ENCODE measurements around the gene IPPK. TPM values are rescaled to one million over a fixed set of nuclear protein-coding genes. Genes with fewer than 3 reads are reported as not detected.

Gene IPPK
- total RNA-seq, 1 experiment from 2014 or later = 10.6 TPM

DNA sequence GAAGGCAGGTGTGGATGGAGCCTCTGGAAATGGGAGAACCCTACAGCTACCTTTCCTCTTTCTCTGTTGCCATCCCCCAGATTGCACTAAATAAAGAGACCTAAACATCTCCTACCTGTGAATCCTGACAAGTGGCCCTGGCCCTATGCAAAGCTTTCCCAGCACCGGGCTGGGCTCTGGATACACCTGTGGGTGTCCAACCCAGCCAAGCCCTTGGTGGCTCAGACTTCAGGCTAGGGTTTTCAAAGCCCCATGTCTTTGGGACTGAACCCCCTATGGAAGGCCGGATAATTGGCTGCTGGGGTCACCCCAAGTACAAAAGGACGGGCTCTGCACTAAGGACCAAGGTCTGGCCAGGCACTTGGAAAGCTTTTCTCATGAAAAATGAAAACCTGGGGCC is 44.1 kb upstream of the IPPK start:
- no TSS peak for BruUV-seq (replicated peaks)
- TF ChIP-seq EZH2phosphoT487 (IDR thresholded peaks at IDR 0.05; ENCODE audit: borderline replicate concordance, low read length) = no peak
- TF ChIP-seq, protein P1, sequence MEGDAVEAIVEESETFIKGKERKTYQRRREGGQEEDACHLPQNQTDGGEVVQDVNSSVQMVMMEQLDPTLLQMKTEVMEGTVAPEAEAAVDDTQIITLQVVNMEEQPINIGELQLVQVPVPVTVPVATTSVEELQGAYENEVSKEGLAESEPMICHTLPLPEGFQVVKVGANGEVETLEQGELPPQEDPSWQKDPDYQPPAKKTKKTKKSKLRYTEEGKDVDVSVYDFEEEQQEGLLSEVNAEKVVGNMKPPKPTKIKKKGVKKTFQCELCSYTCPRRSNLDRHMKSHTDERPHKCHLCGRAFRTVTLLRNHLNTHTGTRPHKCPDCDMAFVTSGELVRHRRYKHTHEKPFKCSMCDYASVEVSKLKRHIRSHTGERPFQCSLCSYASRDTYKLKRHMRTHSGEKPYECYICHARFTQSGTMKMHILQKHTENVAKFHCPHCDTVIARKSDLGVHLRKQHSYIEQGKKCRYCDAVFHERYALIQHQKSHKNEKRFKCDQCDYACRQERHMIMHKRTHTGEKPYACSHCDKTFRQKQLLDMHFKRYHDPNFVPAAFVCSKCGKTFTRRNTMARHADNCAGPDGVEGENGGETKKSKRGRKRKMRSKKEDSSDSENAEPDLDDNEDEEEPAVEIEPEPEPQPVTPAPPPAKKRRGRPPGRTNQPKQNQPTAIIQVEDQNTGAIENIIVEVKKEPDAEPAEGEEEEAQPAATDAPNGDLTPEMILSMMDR (conservative IDR thresholded peaks at IDR 0.05; ENCODE audit: low read depth, low read length) = no peak
- no peak for TF ChIP-seq EZH2 (IDR thresholded peaks at IDR 0.05; ENCODE audit: low read length, unreplicated experiment)
- peaks cover 2% of the 10 kb centered on the region for H3K36me3 ChIP-seq (ENCODE audit: low read depth, low read length)
- H3K9ac ChIP-seq (ENCODE audit: low read length) = no peak overlapping the region
- H3K4me3 ChIP-seq (ENCODE audit: low read length) = no peak overlapping the region
- no peaks in the 10 kb centered on the region for H3F3A ChIP-seq (ENCODE audit: low read length, unreplicated experiment)
- H3K4me2 ChIP-seq (ENCODE audit: low read length) = no peak overlapping the region
- DNase-seq (no peak), ATAC-seq (no peak)
- ChIA-PET CTCF (no interaction called here), POLR2A (ENCODE audit: unreplicated experiment) (no interaction called here)
- no peaks in the 10 kb centered on the region for H3K79me2 ChIP-seq (ENCODE audit: low read length)
- H3K9me2 ChIP-seq (replicated peaks; ENCODE audit: low read length) = no peaks in the 10 kb centered on the region
- no peaks in the 10 kb centered on the region for H3K9me3 ChIP-seq (ENCODE audit: low read length)
- H3K4me1 ChIP-seq (ENCODE audit: insufficient read depth, low read length) = no peaks in the 10 kb centered on the region
- intact Hi-C loops (cut with micrococcal nuclease) = no loop called here
- no peak overlapping the region for H2AFZ ChIP-seq (ENCODE audit: low read length)
- no peaks in the 10 kb centered on the region for H4K20me1 ChIP-seq (ENCODE audit: low read length)
- no peak overlapping the region for H3K27ac ChIP-seq (ENCODE audit: low read length)
- no peaks in the 10 kb centered on the region for H3K27me3 ChIP-seq (ENCODE audit: low read length)

DNA sequence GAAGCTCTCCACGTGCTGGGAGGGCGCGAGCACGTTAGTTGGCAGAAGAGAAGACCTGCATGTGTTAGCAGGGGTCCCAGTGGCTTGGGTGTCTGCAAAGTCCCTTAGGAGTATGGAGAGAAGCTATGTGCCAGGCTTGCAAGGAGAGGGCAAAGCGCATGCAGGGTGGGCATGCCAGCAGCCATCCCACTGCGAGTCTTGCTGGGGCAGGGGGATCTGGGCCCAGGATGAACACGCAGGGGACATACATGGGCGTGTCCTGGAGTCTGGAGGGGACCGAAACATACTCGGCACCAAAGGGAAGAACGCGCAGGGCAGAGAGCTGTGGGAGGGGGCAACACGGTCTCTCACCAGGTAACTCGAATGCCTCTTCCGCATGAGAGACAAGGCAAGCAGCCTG is 43.6 kb upstream of the IPPK start:
- intact Hi-C loops (cut with micrococcal nuclease) = no loop called here
- Histone ChIP-seq H3K4me1 (ENCODE audit: insufficient read depth, low read length) (no peaks in the 10 kb centered on the region), H3K4me3 (ENCODE audit: low read length) (no peak overlapping the region), H3K27ac (ENCODE audit: low read length) (no peak overlapping the region), H3K27me3 (ENCODE audit: low read length) (no peaks in the 10 kb centered on the region), H3K79me2 (ENCODE audit: low read length) (no peaks in the 10 kb centered on the region), H3K9ac (ENCODE audit: low read length) (no peak overlapping the region), H3F3A (ENCODE audit: low read length, unreplicated experiment) (no peaks in the 10 kb centered on the region), H4K20me1 (ENCODE audit: low read length) (no peaks in the 10 kb centered on the region), H2AFZ (ENCODE audit: low read length) (no peak overlapping the region), H3K9me3 (ENCODE audit: low read length) (no peaks in the 10 kb centered on the region), H3K9me2 (replicated peaks; ENCODE audit: low read length) (no peaks in the 10 kb centered on the region), H3K4me2 (ENCODE audit: low read length) (no peak overlapping the region), H3K36me3 (ENCODE audit: low read depth, low read length) (peaks cover 2% of the 10 kb centered on the region)
- TF ChIP-seq EZH2phosphoT487 (IDR thresholded peaks at IDR 0.05; ENCODE audit: borderline replicate concordance, low read length) (no peak), EZH2 (IDR thresholded peaks at IDR 0.05; ENCODE audit: low read length, unreplicated experiment) (no peak)
- TF ChIP-seq, protein P1 (conservative IDR thresholded peaks at IDR 0.05; ENCODE audit: low read depth, low read length) = no peak
- DNase-seq (no peak), ATAC-seq (no peak)
- CTCF ChIA-PET = no interaction called here
- POLR2A ChIA-PET (ENCODE audit: unreplicated experiment) = no interaction called here
- BruUV-seq (replicated peaks) = no TSS peak

DNA sequence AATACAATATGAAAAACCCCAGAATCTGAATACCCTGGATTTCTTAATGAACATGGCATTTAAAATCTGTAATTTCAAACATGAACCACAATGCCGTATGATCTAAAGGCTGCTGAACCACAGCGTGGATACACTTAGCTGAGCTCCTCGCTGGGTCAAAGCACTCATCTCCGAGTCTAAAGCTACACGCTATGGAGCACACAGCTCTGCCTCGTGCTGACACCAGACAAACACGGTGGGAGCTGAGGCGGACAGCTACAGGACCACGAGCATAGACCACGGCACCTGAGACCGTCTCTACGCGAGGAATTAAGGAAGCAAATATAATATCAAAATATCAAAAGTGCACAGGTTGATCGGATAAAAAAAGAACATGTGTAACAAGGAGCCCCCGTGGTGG is 42.8 kb upstream of the IPPK start:
- intact Hi-C loops (cut with micrococcal nuclease) = no loop called here
- no peak overlapping the region for H3K4me3 ChIP-seq (ENCODE audit: low read length)
- H3K9ac ChIP-seq (ENCODE audit: low read length) = no peak overlapping the region
- no peaks in the 10 kb centered on the region for H4K20me1 ChIP-seq (ENCODE audit: low read length)
- ChIA-PET CTCF (no interaction called here), POLR2A (ENCODE audit: unreplicated experiment) (no interaction called here)
- H3K36me3 ChIP-seq (ENCODE audit: low read depth, low read length) = peaks cover 2% of the 10 kb centered on the region
- H3K27ac ChIP-seq (ENCODE audit: low read length) = no peak overlapping the region
- TF ChIP-seq, protein P1 (conservative IDR thresholded peaks at IDR 0.05; ENCODE audit: low read depth, low read length) = no peak
- no peak for TF ChIP-seq EZH2phosphoT487 (IDR thresholded peaks at IDR 0.05; ENCODE audit: borderline replicate concordance, low read length)
- no peak for TF ChIP-seq EZH2 (IDR thresholded peaks at IDR 0.05; ENCODE audit: low read length, unreplicated experiment)
- DNase-seq = no peak
- no peak for ATAC-seq
- no peaks in the 10 kb centered on the region for H3K79me2 ChIP-seq (ENCODE audit: low read length)
- peaks cover 6% of the 10 kb centered on the region for H3K4me1 ChIP-seq (ENCODE audit: insufficient read depth, low read length)
- H3K9me3 ChIP-seq (ENCODE audit: low read length) = no peaks in the 10 kb centered on the region
- no peak overlapping the region for H3K4me2 ChIP-seq (ENCODE audit: low read length)
- H3K27me3 ChIP-seq (ENCODE audit: low read length) = no peaks in the 10 kb centered on the region
- no TSS peak for BruUV-seq (replicated peaks)
- H3F3A ChIP-seq (ENCODE audit: low read length, unreplicated experiment) = no peaks in the 10 kb centered on the region
- no peak overlapping the region for H2AFZ ChIP-seq (ENCODE audit: low read length)
- no peaks in the 10 kb centered on the region for H3K9me2 ChIP-seq (replicated peaks; ENCODE audit: low read length)
